Hematopoietic multipotent progenitor cell treated with erythropoietin and hydrocortisone succinate and interleukin-3 and kit ligand, for 6 days (in vitro differentiated cells): ENCODE data around the gene SVBP.
"Not testable (repeated sequence)": the region's sequence is repeated elsewhere in the genome, so short reads cannot be mapped to it uniquely, and the experiment has no call there.

Experiments used
- DNase-seq: peaks from one replicate; pipeline ENCODE4 v3.0.0-alpha.2; 2015

The SVBP gene

GRCh38 chr1:42816585-42817439 is at the start of gene SVBP, which contains the start of gene ERMAP:
TSS of gene SVBP (minus strand) at chr1:42817397. CDS start at chr1:42816544, 853 bp downstream.
TSS of gene ERMAP (plus strand) at chr1:42817122. CDS start at chr1:42830449, 13,327 bp downstream.
- peak; percentile 93 for DNase-seq

- DNase-seq, result no peak
These were observed 49.4 kb upstream of the SVBP start for GRCh38 chr1:42866549-42866948.

GRCh38 chr1:42861014-42861399 is 43.8 kb upstream of the SVBP start:
- no peak for DNase-seq

GRCh38 chr1:42860339-42861013 is 43.3 kb upstream of the SVBP start:
- peak; percentile 22 for DNase-seq

GRCh38 chr1:42859366-42859765 is 42.2 kb upstream of the SVBP start:
- not testable (repeated sequence) for DNase-seq

- DNase-seq, result not testable (repeated sequence)
These were observed 39.4 kb upstream of the SVBP start for GRCh38 chr1:42856554-42856953.

GRCh38 chr1:42853116-42853884 is 36.1 kb upstream of the SVBP start:
- DNase-seq, result no peak

GRCh38 chr1:42852608-42852980 is 35.4 kb upstream of the SVBP start:
- no peak for DNase-seq

- DNase-seq, result no peak
These were observed 34.9 kb upstream of the SVBP start for GRCh38 chr1:42851960-42852607.

GRCh38 chr1:42851420-42851819 is 34.2 kb upstream of the SVBP start:
- DNase-seq, result no peak

- no peak for DNase-seq
These were observed 32.7 kb upstream of the SVBP start for GRCh38 chr1:42849944-42850343.

GRCh38 chr1:42848823-42849537 is 31.8 kb upstream of the SVBP start:
- DNase-seq, result no peak

GRCh38 chr1:42847721-42848460 is 30.7 kb upstream of the SVBP start:
- DNase-seq, result no peak

GRCh38 chr1:42847111-42847595 is 30.0 kb upstream of the SVBP start:
- DNase-seq, result no peak

- peak; percentile 99 for DNase-seq
These were observed 29.3 kb upstream of the SVBP start, which contains the start of gene ZNF691 for GRCh38 chr1:42846257-42847110. TSS of gene ZNF691 (plus strand) at chr1:42846613. CDS start at chr1:42849659, 3,046 bp downstream.

- DNase-seq, result no peak
These were observed 28.7 kb upstream of the SVBP start for GRCh38 chr1:42845866-42846256.

GRCh38 chr1:42845193-42845592 is 28.0 kb upstream of the SVBP start:
- DNase-seq, result no peak

GRCh38 chr1:42844592-42845140 is 27.5 kb upstream of the SVBP start:
- peak; percentile 27 for DNase-seq

GRCh38 chr1:42841440-42842147 is 24.4 kb upstream of the SVBP start:
- no peak for DNase-seq
